Upper lobe of left lung (tissue), 6 donors: ENCODE measurements around the gene ZBTB14. TPM values are rescaled to one million over a fixed set of nuclear protein-coding genes. Genes with fewer than 3 reads are reported as not detected.

ENCODE experiments used
- ATAC-seq, 2 donors: fragments of 200-7000 bp; cut with Tn5 transposase; one replicate each; pipeline ENCODE4 v1.9.1; 2022; ENCODE audit warnings: mild to moderate bottlenecking in 2 of 2, moderate library complexity in 2 of 2; ENCODE audit not compliant: low FRiP score in 2 of 2
- DNase-seq, 2 donors: peaks; one replicate each; pipeline ENCODE4 v3.0.0-alpha.2; 2019 to 2020
- H3K27ac ChIP-seq, 4 donors: fragments of 200-600 bp; sonication (generic); one replicate each; pipeline ENCODE4 v1.5.1; 2016 to 2019
- H3K27me3 ChIP-seq, 4 donors: fragments of 200-600 bp; sonication (generic); one replicate each; pipeline ENCODE4 v1.5.1; 2017 to 2019
- H3K36me3 ChIP-seq, 4 donors: fragments of 200-600 bp; sonication (generic); one replicate each; pipeline ENCODE4 v1.5.1; 2016 to 2019
- H3K4me1 ChIP-seq, 4 donors: fragments of 200-600 bp; sonication (generic); one replicate each; pipeline ENCODE4 v1.5.1; 2018 to 2019
- H3K4me3 ChIP-seq, 4 donors: fragments of 200-600 bp; sonication (generic); one replicate each; pipeline ENCODE4 v1.5.1; 2017 to 2019; ENCODE audit warnings: mild to moderate bottlenecking in 2 of 4, moderate library complexity in 1 of 4
- H3K9me3 ChIP-seq, 4 donors: fragments of 200-600 bp; sonication (generic); one replicate each; pipeline ENCODE4 v1.5.1; 2018 to 2019
- EP300 ChIP-seq, 4 donors: sonication (generic); formaldehyde crosslinking; IDR thresholded peaks; one replicate each; pipeline ENCODE4 v1.5.1; 2017; ENCODE audit warnings: antibody characterized with exemption in 4 of 4, control low read depth in 2 of 4
- POLR2A ChIP-seq, 4 donors: fragments of 450-650 bp; IDR thresholded peaks; one replicate each; pipeline ENCODE4 v1.5.1; 2016 to 2017; ENCODE audit warnings: antibody characterized with exemption in 4 of 4, mild to moderate bottlenecking in 2 of 4
- POLR2AphosphoS5 ChIP-seq, 2 donors: sonication (generic); formaldehyde crosslinking; IDR thresholded peaks; one replicate each; pipeline ENCODE4 v1.5.1; 2017; ENCODE audit warnings: antibody characterized with exemption in 2 of 2
- WGBS, 2 donors: methylation state at CpG; one replicate each; pipeline ENCODE4 v1.1.5; 2017 to 2018; 5-methylcytosine and 5-hydroxymethylcytosine counted together
- total RNA-seq, 6 donors: library from RNA; depleted of rRNA in 4 of 6; stranded (reverse); fragments of >200 nt in 4 of 6; gene quantifications; one replicate each; pipeline versions ENCODE4 v1.1.0 to v1.2.1, GENCODE V29; 2016 to 2021
- TF ChIP-seq, protein P1 (sequence below), 6 experiments: fragments of 450-650 bp in 4 of 6; fragments of 200-600 bp in 2 of 6; sonication (generic) in 2 of 6; IDR thresholded peaks; one replicate each; pipeline ENCODE4 v1.5.1; 2016 to 2019; ENCODE audit warnings: antibody characterized with exemption in 6 of 6
- donor health status: DM: no; HTN: no; CAD: no; lungs with moderate emphysema.
- donor health status: DM: no; HTN: yes; CAD: no; lungs with severe emphysema.

The ZBTB14 gene
- total RNA-seq = 10 to 100 TPM in 3 of 6 donors, 1 to 10 TPM in 3; 6.3 to 16.5 (median 10.5) TPM

DNA sequence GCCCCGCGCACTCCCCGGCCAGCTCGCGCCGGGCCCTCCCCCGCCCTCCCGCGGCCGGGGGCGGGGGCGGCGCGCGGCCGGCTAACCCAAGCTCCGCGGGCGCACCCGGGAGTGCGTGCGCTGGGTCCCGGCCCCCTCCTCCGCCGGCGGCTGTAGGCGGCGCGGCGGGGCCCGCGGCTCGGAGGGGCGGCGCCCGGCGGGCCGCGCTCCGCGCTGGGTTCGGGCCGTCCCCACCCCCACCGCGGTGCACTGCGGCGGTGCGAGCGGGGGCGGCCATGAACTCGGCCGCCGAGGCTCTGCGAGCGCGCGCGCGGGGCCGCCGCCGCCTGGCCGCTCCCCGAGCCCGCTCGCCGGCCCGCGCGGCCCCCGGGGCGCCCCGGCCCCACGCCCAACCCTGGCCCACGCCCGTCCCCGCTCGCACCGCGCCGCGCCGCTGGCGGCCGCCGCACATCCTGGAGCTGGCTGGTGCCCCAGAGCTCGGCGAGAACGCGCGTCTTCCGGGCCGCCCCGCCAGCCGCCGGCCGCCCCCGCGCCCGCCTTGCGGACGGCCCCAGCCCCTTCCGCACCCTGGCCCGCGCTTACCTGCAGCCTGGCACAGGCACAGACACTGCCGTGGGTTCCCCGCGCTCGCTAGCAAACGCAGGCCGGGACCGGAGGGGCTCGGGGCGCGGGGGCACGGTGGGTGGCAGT lies at the start of gene ZBTB14:
Gene ZBTB14, minus strand, starts transcription at position 496 of the 690 bp plus-strand sequence. CDS start 2,480 bp downstream, outside the sequence.
- peak; percentile 70 to 94 for DNase-seq
- Histone ChIP-seq H3K4me1 (peaks cover 9 to 16% (median 14%) of the 10 kb centered on the region in 4 donors), H3K9me3 (no peaks in the 10 kb centered on the region), H3K36me3 (peaks cover 6 to 15% (median 10%) of the 10 kb centered on the region in 4 donors), H3K27me3 (no peaks in the 10 kb centered on the region), H3K4me3 (peak within 1 kb of the TSS; percentile 84 to 93 (median 89)), H3K27ac (peak within 1 kb of the TSS; percentile 97 to 99 (median 98))
- no peak for TF ChIP-seq EP300 (IDR thresholded peaks at IDR 0.05)
- TF ChIP-seq, protein P1, sequence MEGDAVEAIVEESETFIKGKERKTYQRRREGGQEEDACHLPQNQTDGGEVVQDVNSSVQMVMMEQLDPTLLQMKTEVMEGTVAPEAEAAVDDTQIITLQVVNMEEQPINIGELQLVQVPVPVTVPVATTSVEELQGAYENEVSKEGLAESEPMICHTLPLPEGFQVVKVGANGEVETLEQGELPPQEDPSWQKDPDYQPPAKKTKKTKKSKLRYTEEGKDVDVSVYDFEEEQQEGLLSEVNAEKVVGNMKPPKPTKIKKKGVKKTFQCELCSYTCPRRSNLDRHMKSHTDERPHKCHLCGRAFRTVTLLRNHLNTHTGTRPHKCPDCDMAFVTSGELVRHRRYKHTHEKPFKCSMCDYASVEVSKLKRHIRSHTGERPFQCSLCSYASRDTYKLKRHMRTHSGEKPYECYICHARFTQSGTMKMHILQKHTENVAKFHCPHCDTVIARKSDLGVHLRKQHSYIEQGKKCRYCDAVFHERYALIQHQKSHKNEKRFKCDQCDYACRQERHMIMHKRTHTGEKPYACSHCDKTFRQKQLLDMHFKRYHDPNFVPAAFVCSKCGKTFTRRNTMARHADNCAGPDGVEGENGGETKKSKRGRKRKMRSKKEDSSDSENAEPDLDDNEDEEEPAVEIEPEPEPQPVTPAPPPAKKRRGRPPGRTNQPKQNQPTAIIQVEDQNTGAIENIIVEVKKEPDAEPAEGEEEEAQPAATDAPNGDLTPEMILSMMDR (IDR thresholded peaks at IDR 0.05) = no peak
- no peak for TF ChIP-seq POLR2AphosphoS5 (IDR thresholded peaks at IDR 0.05)
- TF ChIP-seq POLR2A (IDR thresholded peaks at IDR 0.05) = no peak
- peak; percentile 54 to 57 for ATAC-seq
- WGBS, 2 donors = 0 to 1% methylated on average over 3 to 18 of the region's 116 CpGs

DNA sequence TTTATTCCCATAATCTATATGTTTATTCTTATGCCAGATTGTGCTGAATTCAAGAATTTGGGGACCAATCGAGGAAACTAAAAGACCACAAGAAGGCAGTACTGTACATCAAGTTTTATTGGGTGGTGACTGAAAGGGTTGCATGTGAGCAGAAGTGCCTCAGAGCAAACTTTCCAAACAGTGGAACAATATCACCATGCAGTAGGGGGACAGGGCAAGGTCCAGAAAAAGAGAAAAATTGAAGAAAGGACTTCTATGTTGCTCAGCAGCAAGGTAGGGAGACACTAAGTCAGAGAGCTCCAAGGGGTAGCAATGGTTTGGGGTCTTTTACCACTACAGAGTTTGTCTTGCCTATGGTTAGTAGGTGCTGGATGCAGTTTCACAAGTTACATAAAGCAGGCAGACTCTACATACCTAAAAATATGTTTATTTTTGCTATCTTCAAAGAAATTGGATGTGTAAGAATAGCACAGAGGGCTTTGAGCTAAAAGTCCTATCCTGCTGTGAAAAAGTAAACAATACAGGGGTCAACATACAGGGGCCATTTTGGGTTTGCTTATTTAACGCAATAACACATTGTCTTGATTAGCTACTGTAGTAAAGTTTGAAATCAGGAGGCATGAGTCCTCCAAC lies 43.8 kb upstream of the ZBTB14 start:
- Histone ChIP-seq H3K4me3 (no peak overlapping the region), H3K36me3 (no peaks in the 10 kb centered on the region), H3K27me3 (no peaks in the 10 kb centered on the region), H3K9me3 (no peaks in the 10 kb centered on the region), H3K4me1 (no peaks in the 10 kb centered on the region), H3K27ac (no peak overlapping the region)
- no peak for DNase-seq
- 72 to 83% methylated on average over 2 of the region's 2 CpGs for WGBS, 2 donors
- no peak for TF ChIP-seq POLR2A (IDR thresholded peaks at IDR 0.05)
- TF ChIP-seq POLR2AphosphoS5 (IDR thresholded peaks at IDR 0.05) = no peak
- no peak for TF ChIP-seq EP300 (IDR thresholded peaks at IDR 0.05)
- TF ChIP-seq, protein P1 (IDR thresholded peaks at IDR 0.05) = no peak
- ATAC-seq = no peak

DNA sequence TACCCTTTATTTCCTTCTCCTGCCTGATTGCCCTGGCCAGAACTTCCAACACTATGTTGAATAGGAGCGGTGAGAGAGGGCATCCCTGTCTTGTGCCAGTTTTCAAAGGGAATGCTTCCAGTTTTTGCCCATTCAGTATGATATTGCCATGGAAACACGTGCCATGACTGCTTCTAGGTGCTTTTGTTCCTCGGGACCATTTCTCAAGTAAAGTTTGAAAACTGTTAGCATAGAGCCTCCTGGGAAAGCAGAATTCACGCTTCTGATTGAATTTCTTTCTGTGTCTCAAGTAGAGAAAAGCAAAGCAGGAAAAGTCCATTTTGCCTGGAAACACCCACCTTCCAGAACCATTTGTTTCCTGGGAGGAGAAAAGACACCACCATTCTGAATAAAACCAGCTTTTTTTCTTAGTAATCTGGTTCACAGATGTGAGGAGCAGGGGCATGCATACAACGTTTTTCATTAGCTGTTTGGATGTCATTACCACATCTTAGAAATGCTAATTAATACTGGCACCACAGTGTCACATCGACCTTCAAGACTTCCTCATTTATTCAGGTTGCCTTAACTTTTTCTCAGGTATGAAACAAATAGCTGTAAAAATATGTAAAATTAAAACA lies 39.0 kb upstream of the ZBTB14 start:
- ATAC-seq = no peak
- 36 to 44% methylated on average over 6 of the region's 6 CpGs for WGBS, 2 donors

GRCh38 chr18:5318061-5318700 lies 22.7 kb upstream of the ZBTB14 start:
- no peak for ATAC-seq
- no peak for DNase-seq
- no peak overlapping the region for H3K4me3 ChIP-seq
- 44 to 49% methylated on average over 4 of the region's 4 CpGs for WGBS, 2 donors
- H3K27me3 ChIP-seq = no peaks in the 10 kb centered on the region
- H3K9me3 ChIP-seq = no peaks in the 10 kb centered on the region
- no peak overlapping the region for H3K27ac ChIP-seq
- H3K36me3 ChIP-seq = no peaks in the 10 kb centered on the region
- H3K4me1 ChIP-seq = no peaks in the 10 kb centered on the region
- TF ChIP-seq, protein P1 (IDR thresholded peaks at IDR 0.05) = no peak

More for the DNA sequence above, 39.0 kb upstream of the ZBTB14 start:
- TF ChIP-seq POLR2AphosphoS5 (IDR thresholded peaks at IDR 0.05) = no peak
- no peak for TF ChIP-seq POLR2A (IDR thresholded peaks at IDR 0.05)
- TF ChIP-seq, protein P1 (IDR thresholded peaks at IDR 0.05) = no peak
- TF ChIP-seq EP300 (IDR thresholded peaks at IDR 0.05) = no peak
- H3K4me3 ChIP-seq = no peak overlapping the region
- no peaks in the 10 kb centered on the region for H3K9me3 ChIP-seq
- no peaks in the 10 kb centered on the region for H3K4me1 ChIP-seq
- no peak overlapping the region for H3K27ac ChIP-seq
- H3K27me3 ChIP-seq = no peaks in the 10 kb centered on the region
- DNase-seq = no peak
- no peaks in the 10 kb centered on the region for H3K36me3 ChIP-seq
